Embryonic facial prominence (tissue), 1 donor: ENCODE results near the gene FSTL4.

ENCODE experiments used
- DNase-seq: peaks from one replicate; pipeline ENCODE4 v3.0.0-alpha.2; 2016; ENCODE audit errors: extremely low spot score

Gene FSTL4

GRCh38 chr5:133514456-133514855, 97.9 kb downstream of the FSTL4 start:
- no peak for DNase-seq

GRCh38 chr5:133512896-133513295, 99.4 kb downstream of the FSTL4 start:
- no peak for DNase-seq

DNA sequence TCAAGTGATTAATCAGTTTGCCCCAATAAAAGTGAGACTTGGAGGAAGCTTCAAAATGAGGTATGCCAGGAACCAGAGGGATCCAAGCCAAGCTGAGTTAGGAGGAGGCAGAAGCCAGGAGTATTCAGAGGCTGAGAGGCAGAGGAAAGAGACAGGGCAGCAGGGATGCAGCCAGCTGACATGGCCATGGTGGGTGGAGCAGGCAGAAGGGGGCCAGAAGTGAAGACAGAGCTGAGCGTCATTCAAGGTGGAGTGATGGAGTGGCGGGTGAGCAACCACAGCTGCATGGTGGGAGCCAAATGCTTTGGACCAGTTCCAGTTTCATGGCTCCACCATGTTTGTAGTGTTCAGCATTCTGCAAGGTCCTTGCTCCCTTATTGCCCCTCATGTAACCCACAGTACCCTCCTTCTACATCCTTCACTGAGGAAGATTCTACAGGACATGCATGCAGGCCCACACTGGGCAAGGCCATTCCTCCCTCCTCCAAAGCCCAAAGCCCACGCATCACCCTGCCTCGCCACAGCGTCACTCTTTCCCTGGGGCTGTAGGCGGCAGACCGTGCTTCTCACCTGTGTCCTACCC, 100.6 kb downstream of the FSTL4 start:
- DNase-seq, result no peak

GRCh38 chr5:133510634-133511262, 101.6 kb downstream of the FSTL4 start:
- no peak for DNase-seq

DNA sequence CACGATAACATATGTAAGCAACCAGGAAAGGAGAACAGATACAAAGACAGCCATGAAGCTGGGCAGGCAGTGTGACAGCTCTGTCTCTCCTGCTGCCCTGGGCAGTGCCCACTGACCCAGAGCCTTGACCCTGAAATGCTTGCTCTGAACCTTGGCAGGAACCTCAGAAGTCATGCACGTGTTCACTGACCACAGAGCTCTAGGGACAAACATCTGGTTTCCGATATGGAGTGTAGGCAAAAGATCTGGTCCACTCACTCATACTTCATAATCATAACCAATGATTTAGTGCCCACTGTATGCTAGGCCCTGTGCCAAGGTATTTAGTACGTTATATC, 102.6 kb downstream of the FSTL4 start:
- no peak for DNase-seq

DNA sequence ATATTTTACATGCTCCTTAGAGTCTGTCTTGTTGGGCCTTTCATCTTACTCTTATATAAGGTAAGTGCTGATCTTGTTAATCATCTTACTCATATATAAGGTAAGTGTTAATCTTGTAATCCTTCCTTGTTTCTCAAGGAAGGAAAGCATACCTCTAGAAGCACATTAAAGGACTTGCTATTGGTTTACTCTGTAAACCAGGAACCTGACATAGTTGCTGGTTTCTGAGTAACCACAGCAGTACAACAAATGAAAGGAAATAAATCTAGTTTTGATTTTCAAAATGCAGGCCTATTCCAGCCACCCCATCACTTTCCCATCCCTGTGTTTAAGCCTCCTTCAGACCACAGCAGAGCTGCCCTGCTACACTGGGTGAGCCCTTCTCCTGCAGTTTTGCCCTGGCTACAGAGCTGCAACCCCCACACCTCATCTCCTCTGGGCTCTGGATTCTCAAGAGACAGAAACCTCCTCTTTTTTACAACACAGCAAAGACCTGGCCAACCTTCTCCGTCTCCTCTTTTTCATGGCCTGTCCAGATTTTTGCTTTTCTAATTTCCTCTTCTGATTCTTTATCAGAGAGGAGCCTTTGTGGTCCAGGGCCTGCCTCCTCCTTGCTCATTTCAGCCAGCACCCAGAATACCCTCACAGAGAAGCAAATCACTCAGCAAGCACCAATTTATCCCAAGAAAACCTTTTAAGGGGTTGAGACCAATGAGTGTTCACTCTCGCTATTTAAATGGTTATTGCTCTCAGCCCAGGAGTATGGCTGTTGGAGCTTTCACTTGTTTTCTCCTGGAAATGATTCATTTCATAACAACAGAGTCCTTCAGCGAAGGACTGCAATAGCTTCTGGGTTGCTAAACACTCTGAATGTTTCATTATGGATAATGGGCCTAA, 103.2 kb downstream of the FSTL4 start:
- no peak for DNase-seq

DNA sequence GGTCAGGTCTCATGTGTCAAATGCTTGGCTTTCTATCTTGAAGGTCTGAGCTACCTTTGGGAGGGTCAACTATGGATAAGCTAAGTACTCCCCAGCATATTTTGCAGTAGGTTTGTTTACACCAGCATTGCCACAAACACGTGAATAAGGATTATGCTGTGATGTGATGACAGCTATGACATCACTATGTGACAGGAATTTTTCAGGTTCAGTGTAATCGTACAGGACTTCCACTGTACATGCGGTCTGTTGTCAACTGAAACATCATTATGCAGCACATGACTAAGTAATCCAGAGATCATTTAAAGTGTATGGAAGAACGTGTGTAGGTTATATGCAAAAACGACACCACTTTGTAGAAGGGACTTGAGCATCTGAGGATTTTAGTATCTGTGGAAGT, 104.0 kb downstream of the FSTL4 start:
- no peak for DNase-seq

DNA sequence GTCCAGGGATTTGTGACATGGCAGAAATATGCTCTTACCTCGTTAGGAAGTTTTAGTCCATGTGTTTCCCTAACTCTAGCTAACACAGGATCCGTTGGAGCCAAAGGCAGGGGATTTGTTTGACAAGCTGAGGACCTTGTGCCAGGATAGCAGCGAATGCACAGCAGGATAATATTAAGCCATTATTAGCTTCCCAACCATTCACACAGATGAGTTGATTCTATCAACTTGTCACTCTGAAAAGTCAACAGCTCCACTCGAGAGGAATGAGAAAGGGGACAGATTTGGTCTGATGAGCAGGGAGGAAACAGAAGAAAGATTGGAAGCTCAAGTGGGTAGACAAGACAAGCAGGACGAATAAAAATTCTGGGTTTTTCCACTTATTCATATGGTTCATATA, 106.2 kb downstream of the FSTL4 start:
- DNase-seq, result no peak

DNA sequence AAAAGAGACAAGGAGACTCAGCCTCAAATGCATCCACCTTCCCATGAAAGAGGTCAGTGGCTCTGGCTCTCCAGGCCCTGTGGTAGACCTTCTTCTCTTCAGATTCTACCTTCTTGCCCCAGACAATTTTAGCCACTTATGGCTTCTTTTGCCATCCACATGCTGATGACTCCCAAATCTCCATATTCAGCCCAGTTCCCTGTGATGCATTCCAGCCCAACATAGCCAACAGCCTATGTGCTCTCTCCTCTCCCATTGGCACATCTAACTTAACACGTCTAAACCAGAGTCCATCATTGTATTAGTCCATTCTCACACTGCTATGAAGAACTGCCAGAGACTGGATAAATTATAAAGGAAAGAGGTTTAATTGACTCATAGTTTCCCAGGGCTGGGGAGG, 108.8 kb downstream of the FSTL4 start:
- DNase-seq, result no peak

- no peak for DNase-seq
These were observed 112.4 kb downstream of the FSTL4 start for GRCh38 chr5:133499895-133500294.

- DNase-seq, result no peak
These were observed 114.6 kb downstream of the FSTL4 start for GRCh38 chr5:133497608-133498348.

GRCh38 chr5:133496631-133497030, 115.7 kb downstream of the FSTL4 start:
- DNase-seq, result no peak

GRCh38 chr5:133494923-133495246, 117.5 kb downstream of the FSTL4 start:
- DNase-seq, result no peak

DNA sequence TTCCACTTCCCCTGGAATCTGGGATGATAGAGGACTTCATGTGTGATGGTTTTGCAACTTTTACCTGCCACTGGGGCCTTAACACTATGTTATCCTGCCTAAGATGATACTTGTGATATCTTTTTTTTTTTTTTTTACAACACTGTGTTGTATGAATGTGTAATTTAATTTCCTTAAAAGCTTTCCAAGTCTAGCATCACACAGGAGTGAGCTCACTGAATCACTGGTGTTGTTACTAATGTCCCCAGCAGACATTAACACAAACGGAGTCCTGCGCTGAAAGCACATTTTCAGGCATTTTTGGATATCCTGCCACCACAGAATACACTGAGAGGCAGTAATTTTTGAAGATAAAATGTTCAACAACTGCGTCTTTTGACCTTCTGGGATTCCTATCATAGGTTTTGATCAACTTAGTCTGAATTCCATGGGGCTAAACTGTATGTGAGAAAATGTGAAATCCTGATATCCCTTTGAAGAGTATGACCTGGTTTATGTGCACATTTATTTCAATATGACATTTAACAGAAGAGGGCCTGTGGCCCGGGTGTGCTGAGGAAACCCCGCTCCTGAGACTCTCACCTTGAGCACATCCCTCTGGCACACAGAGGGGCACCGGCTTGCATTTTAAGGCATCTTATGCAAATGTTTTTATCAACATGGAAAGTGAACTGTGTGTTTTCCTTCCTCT, 118.0 kb downstream of the FSTL4 start:
- no peak for DNase-seq

DNA sequence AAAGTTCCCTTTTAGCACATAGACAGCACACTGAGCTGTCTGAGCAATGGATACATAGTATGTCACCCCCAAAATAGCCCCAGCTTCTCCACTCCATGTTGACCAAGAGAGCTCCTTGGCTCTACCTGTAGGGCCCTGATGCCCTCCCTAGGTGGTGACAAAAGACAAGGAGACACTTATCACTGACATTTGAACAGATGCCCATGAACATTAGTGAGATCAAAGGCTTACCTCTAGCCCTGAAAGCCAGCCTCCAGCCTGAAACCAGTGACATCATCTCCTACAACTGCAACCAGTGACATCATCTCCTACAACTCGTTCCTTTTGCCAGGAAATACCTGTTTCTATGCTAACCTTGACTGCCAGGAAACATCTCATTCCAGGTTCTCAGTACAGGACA, 122.7 kb downstream of the FSTL4 start:
- no peak for DNase-seq

GRCh38 chr5:133487093-133487492, 125.2 kb downstream of the FSTL4 start:
- DNase-seq, result no peak

DNA sequence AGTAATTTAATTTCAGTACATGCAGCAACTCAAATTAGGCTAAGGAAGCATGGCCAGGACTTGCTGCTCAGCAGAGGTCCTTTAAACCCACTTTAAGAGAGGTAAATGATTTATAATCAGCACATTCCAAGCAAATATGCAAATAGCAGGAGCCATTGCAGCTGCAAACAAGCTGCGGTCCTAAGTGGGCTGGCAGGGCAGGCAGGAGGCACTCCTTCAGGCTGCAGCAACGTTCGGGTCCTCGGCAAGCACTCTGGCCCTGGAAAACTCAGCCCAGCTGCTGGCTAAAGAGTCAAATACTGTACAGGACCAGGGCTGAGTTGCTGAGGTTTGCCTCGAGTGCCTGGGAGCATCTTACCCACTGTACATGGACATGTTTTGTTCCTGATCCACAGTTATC, 126.9 kb downstream of the FSTL4 start:
- no peak for DNase-seq

DNA sequence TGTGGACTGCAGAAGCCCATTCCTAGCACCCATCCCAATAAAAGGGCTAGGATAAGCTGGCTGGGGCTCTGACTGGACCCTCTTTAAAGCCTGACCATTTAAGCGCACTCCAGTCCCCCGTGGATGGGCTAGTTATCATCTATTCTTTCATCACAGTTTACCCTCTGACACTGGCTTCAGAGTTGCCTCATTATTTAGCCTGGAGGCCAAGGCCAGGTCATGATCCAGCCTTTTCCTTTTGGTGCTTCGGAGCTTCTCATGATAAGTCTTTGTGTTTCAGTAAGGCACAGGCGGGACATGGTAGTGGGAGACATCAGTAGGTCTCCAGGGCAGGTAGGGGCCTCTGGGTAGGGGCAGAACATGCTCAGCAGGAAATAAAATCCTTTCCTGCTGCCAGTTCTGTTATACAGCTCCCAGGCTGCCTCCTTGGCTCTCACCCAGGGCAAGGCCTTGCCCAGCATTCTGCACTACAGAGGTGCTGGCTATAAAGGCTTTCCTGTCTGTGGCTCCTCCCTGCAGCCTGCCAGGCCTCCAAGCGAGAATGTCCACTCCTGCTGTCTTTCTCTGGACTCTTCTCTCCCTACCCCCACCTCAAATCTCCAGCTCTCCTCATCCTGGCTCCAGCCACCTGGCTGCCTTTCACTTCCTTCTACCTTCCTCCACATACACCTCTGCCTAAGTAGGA, 128.8 kb downstream of the FSTL4 start:
- no peak for DNase-seq

DNA sequence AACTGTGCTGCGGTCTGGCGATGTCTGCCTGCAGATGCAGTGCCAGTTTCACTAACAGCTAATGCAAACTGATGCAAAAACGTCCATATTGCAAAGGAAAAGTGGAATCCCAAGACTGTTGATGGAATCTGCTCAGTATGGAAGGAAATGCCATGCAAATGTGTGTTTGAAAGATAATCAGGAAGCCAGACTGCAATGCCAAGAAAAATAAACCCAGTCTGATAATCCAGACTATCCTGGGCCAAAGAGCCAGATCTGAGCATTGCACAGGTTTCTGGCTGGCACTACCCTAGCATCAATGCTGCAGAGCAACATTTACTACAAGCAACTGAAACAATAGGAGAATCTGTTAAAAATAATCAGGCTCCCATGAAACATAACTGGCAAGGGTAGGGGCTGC, 130.3 kb downstream of the FSTL4 start:
- no peak for DNase-seq

DNA sequence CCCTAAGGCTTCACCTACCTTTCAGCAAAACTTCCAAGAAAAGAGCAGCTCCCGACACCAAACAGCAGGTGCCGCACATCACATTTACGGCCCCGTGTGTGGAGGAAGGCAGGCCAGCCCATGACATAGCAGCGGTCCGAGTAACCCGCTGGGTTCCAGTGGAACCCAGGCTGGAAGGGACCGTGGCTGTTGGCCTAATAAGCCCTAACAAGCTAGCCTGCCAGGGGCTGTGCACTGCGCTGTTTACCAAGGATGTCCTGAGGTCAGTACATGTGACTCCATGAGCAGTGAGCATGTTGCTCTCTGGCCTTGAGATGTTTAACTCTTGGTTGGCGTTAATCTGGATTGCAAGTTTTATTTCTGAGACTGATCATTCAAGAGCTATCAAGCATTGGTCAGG, 131.5 kb downstream of the FSTL4 start:
- DNase-seq, result no peak

DNA sequence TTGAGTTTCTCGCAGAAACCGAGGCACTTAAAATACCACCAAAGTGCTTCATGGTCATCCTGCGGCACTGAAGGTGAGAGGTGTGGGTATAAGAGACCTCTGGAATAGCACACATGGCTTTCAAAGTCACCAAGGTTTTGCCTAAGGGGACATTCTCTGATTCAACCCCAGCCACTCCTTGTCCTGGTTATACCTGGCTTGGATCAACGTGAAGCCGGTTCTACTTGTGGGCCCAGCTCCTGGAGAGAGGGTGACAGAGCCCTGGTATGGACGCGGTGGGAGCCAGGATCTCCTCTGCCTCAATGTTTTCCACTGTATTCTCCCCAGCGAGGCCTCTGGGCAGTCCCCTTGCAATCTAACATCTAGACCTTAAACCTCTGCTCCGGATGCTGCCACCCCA, 132.0 kb downstream of the FSTL4 start:
- no peak for DNase-seq
